ENCODE measurements around the gene LIME1. TPM values are rescaled to one million over a fixed set of nuclear protein-coding genes. Genes with fewer than 3 reads are reported as not detected.

LIME1 gene
- total and polyA plus RNA-seq, 10 of the 15 experiments (the other 5 are each of a cell fraction or from before 2014, with no cell fraction given): 0.35 to 154 (median 49.9) TPM

DNA sequence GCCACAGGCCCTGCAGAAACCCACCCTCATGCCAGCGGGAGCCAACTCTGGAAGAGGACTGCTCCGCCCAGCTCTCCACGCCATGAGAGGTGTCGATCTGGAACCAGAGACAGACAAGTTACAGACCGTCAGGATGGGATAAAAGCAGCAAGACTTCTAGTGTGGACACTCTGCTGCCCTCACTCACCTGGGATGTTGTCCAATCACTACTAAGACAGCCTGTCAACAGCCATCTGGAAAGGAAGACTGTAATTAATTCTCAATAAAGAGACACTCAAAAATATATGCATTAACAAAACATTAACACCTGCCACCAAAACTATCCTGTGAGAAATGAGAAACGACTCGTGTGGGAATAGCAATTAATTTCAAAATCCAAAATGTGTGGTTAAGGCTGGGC, 31.4 kb downstream of the LIME1 start:
- FAIRE-seq (no peak), ATAC-seq (no peak), DNase-seq (ENCODE audit: low read depth, low spot score) (no peak)
- POLR2A ChIA-PET: no interaction called here
- no peak overlapping the region for H2AFZ ChIP-seq (ENCODE audit: control insufficient read depth, low read depth, low read length)
- intact Hi-C loops (cut with micrococcal nuclease; ENCODE audit: unreplicated experiment) (no loop called here), in situ Hi-C loops (cut with MboI) (no loop called here)
- H3K4me2 ChIP-seq (ENCODE audit: control insufficient read depth, insufficient read depth): no peak overlapping the region
- H4K20me1 ChIP-seq (ENCODE audit: control insufficient read depth, insufficient read depth): no peaks in the 10 kb centered on the region
- 57% methylated on average over 7 of the region's 7 CpGs for WGBS (ENCODE audit: insufficient coverage, insufficient replicate concordance, low lambda C conversion rate, missing lambda C conversion rate)
- BruUV-seq (replicated peaks): no TSS peak
- H3K27ac ChIP-seq (ENCODE audit: control insufficient read depth, insufficient read depth): no peak overlapping the region
- no peak overlapping the region for H3K4me3 ChIP-seq
- SMC1A ChIA-PET (ENCODE audit: uncharacterized antibody, unreplicated experiment): no interaction called here
- CTCF ChIA-PET: no interaction called here
- H3K79me2 ChIP-seq (ENCODE audit: control insufficient read depth, insufficient read depth, low read length): no peaks in the 10 kb centered on the region
- no peaks in the 10 kb centered on the region for H3K4me1 ChIP-seq (ENCODE audit: control insufficient read depth, insufficient read depth, low read length)
- TF ChIP-seq CBX3 (IDR thresholded peaks at IDR 0.05; ENCODE audit: borderline replicate concordance, low read depth) (no peak), BACH1 (IDR thresholded peaks at IDR 0.05; ENCODE audit: borderline replicate concordance) (no peak), WRNIP1 (IDR thresholded peaks at IDR 0.05; ENCODE audit: borderline replicate concordance, low read depth, low read length) (no peak), RB1 (IDR thresholded peaks at IDR 0.05; ENCODE audit: borderline replicate concordance) (no peak), STAT3 (IDR thresholded peaks at IDR 0.05; ENCODE audit: low read depth, low read length) (no peak), GATAD2B (conservative IDR thresholded peaks at IDR 0.05; ENCODE audit: low read depth) (no peak), ESRRA (IDR thresholded peaks at IDR 0.05; ENCODE audit: low read length) (no peak), RELA (IDR thresholded peaks at IDR 0.05; ENCODE audit: borderline replicate concordance, partially characterized antibody) (no peak), HSF1 (IDR thresholded peaks at IDR 0.05; ENCODE audit: low read depth, low read length) (no peak), BHLHE40 (IDR thresholded peaks at IDR 0.05; ENCODE audit: borderline replicate concordance in 1 of 2, low read depth in 2 of 2, low read length in 1 of 2) (no peak), KDM1A (IDR thresholded peaks at IDR 0.05; ENCODE audit: borderline replicate concordance) (no peak), CREM (IDR thresholded peaks at IDR 0.05; ENCODE audit: low read depth) (no peak), DPF2 (IDR thresholded peaks at IDR 0.05) (no peak), GABPA (IDR thresholded peaks at IDR 0.05; ENCODE audit: low read depth) (no peak)
- TF ChIP-seq, protein P1, sequence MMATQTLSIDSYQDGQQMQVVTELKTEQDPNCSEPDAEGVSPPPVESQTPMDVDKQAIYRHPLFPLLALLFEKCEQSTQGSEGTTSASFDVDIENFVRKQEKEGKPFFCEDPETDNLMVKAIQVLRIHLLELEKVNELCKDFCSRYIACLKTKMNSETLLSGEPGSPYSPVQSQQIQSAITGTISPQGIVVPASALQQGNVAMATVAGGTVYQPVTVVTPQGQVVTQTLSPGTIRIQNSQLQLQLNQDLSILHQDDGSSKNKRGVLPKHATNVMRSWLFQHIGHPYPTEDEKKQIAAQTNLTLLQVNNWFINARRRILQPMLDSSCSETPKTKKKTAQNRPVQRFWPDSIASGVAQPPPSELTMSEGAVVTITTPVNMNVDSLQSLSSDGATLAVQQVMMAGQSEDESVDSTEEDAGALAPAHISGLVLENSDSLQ (IDR thresholded peaks at IDR 0.05): no peak
- TF ChIP-seq, protein P2, sequence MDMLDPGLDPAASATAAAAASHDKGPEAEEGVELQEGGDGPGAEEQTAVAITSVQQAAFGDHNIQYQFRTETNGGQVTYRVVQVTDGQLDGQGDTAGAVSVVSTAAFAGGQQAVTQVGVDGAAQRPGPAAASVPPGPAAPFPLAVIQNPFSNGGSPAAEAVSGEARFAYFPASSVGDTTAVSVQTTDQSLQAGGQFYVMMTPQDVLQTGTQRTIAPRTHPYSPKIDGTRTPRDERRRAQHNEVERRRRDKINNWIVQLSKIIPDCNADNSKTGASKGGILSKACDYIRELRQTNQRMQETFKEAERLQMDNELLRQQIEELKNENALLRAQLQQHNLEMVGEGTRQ (IDR thresholded peaks at IDR 0.05; ENCODE audit: borderline replicate concordance, low read depth, low read length): no peak
- TF ChIP-seq, protein P3, sequence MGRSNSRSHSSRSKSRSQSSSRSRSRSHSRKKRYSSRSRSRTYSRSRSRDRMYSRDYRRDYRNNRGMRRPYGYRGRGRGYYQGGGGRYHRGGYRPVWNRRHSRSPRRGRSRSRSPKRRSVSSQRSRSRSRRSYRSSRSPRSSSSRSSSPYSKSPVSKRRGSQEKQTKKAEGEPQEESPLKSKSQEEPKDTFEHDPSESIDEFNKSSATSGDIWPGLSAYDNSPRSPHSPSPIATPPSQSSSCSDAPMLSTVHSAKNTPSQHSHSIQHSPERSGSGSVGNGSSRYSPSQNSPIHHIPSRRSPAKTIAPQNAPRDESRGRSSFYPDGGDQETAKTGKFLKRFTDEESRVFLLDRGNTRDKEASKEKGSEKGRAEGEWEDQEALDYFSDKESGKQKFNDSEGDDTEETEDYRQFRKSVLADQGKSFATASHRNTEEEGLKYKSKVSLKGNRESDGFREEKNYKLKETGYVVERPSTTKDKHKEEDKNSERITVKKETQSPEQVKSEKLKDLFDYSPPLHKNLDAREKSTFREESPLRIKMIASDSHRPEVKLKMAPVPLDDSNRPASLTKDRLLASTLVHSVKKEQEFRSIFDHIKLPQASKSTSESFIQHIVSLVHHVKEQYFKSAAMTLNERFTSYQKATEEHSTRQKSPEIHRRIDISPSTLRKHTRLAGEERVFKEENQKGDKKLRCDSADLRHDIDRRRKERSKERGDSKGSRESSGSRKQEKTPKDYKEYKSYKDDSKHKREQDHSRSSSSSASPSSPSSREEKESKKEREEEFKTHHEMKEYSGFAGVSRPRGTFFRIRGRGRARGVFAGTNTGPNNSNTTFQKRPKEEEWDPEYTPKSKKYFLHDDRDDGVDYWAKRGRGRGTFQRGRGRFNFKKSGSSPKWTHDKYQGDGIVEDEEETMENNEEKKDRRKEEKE (IDR thresholded peaks at IDR 0.05): no peak
- no peaks in the 10 kb centered on the region for H3K36me3 ChIP-seq (ENCODE audit: control insufficient read depth in 2 of 2, insufficient read depth in 2 of 2, low read length in 1 of 2)
- H3K27me3 ChIP-seq (replicated peaks in 1 of 2; ENCODE audit: control insufficient read depth in 2 of 2, insufficient read depth in 2 of 2, low read length in 1 of 2): no peaks in the 10 kb centered on the region
- H3K9me3 ChIP-seq (replicated peaks; ENCODE audit: control insufficient read depth, insufficient read depth, low read length): no peaks in the 10 kb centered on the region
- RAD21 ChIA-PET (ENCODE audit: unreplicated experiment): no interaction called here
- H3K9ac ChIP-seq (ENCODE audit: control insufficient read depth, insufficient read depth, low read length): no peak overlapping the region

Measured in GM12878 (cell line).